CD4-positive, alpha-beta T cell treated with Interleukin-21 for 1 hour (primary cell): ENCODE measurements around the gene FSD1.

ENCODE experiments used
- DNase-seq: peaks from one replicate; pipeline ENCODE4 v3.0.0-alpha.2; 2020

The FSD1 gene

DNA sequence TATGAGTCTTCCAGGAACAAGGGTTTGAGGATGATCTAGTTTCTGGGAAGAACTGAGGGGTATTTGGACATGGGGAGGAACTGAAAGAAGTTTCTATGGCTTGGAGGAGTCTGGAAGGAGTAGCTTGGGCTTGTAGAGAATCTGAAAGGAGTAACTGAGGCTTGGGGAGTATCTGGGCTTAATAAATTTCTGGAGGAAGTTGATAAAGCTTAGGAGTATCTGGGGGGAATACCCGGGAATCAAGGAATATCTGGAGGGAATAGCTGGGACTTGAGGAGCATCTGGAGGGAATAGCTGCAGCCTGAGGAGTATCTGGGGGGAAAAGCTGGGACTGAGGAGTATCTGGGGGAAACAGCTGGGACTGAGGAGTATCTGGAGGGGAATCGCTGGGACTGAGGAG is 16.0 kb downstream of the FSD1 start:
- DNase-seq = no peak

DNA sequence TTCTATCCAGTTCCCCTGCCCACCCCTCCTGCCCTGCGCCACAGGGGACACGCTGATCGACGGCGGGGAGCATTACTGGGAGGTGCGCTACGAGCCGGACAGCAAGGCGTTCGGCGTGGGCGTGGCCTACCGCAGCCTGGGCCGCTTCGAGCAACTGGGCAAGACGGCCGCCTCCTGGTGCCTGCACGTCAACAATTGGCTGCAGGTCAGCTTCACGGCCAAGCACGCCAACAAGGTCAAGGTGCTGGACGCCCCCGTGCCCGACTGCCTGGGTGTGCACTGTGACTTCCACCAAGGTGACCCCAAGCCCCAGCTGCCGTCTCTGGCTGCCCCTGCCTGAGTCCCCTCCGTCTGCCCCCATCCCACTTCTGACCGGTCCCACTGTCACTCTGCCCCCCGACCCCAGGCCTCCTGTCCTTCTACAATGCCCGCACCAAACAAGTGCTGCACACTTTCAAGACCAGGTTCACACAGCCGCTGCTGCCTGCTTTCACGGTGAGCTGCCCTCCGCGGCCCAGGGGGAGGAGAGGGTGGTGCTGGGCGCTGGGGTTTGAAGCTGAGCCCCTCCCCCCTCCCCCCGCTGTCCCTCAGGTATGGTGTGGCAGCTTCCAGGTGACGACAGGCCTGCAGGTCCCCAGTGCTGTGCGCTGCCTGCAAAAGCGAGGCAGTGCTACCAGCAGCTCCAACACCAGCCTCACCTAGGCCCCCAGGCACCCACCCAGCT is 18.7 kb downstream of the FSD1 start:
- DNase-seq = no peak

DNA sequence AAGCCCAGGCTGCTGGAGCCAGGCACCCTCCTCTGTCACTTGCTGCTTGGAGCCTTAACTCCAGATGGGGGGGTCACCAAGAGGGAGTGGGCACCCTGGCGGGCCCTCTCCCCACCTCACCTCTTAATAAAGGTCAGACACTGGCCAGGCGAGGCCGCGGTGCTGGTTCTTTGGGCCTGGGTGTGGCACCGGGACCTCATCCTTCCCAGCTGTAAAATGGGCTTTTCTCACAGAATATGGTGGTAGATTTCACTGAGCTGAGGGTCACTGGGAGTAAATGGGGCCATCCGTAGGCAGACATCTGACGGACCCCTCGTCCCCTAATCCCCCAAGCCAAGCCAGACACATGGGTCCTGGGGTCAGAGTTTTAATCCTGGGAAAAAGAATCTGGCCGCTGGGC is 19.3 kb downstream of the FSD1 start:
- DNase-seq = no peak

GRCh38 chr19:4324228-4324627 is 19.8 kb downstream of the FSD1 start:
- DNase-seq = no peak

GRCh38 chr19:4326215-4326836 is 21.9 kb downstream of the FSD1 start:
- DNase-seq = no peak

GRCh38 chr19:4326837-4327251 is 22.4 kb downstream of the FSD1 start:
- peak; percentile 39 for DNase-seq

- peak; percentile 80 for DNase-seq
These were observed 23.0 kb downstream of the FSD1 start for GRCh38 chr19:4327252-4327876.

DNA sequence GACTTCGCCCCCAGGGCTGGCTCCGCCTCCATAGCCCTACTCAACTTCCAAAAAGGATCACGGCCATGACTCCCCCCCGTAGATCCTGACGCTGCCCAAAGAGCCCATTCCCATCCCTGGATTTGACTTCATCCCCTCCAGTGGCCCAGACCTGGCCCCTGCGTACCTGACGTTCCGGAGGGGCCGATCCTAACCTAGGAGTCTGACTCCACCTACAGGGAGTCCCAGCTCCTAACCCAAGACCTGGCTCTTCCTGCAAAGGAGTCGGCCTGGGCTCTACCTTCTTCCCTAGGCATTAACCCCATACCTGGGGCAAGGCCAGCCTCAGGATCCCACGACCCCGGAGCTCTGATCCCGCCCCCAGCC is 23.5 kb downstream of the FSD1 start:
- DNase-seq = no peak

DNA sequence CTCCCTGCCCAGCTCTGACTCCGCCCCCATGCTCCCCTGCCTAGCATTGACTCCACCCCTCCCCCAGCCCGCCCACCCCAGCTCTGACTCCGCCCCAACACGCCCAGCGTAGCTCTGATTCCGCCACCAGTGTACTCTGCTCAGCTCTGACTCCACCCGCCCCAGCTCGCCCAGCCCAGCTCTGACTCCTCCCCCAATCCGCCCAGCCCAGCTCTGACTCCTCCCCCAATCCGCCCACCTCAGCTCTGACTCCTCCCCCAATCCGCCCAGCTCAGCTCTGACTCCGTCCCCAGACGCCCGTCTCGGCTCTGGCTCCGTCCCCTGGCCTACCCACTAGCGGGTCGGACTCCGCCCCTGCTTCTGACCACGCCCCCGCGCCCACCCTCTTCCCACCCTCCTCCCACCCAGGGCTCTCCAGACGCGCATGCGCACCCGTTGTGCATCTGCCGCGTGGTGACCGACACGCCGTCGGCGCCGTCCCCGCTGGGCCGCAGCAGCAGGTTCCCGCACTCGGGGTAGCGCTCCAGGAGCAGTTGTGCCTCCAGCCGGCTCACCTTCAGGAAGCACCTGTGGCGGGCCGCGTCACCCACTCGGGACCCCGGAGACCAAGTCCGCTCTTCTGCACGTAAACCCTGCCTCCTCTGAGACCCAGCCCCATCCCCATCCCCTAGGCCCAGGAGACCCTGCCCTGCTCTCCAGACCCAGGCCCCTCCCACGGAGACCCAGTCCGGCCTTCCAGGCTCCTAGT is 24.0 kb downstream of the FSD1 start:
- peak; percentile 96 for DNase-seq

DNA sequence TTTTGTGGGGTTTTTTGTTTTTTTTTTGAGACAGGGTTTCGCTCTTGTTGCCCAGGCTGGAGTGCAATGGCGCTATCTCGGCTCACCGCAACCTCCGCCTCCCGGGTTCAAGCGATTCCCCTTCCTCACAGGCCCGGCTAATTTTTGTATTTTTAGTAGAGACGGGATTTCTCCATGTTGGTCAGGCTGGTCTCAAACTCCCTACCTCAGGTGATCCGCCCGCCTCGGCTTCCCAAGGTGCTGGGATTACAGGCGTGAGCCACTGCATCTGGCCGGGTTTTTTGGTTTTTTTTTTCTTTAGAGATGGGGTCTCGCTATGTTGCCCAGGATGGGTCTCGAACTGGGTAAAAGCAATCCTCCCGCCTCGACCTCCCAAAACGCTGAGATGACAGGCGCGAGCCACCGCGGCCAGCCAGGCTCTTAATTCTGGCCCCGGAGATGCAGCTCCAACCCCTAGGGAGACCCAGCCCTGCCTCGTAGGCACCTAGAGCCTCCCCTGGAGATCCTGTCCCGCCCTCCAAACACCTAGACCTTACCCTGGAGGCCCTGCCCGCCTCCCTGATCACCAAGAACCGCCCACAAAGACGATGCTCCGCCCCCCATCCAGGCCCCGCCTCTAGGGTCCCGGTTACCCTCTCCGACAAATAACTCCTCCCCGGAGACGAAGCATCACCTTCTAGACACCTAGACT is 24.7 kb downstream of the FSD1 start:
- peak; percentile 47 for DNase-seq

- no peak for DNase-seq
These were observed 25.5 kb downstream of the FSD1 start for GRCh38 chr19:4329858-4330257.

DNA sequence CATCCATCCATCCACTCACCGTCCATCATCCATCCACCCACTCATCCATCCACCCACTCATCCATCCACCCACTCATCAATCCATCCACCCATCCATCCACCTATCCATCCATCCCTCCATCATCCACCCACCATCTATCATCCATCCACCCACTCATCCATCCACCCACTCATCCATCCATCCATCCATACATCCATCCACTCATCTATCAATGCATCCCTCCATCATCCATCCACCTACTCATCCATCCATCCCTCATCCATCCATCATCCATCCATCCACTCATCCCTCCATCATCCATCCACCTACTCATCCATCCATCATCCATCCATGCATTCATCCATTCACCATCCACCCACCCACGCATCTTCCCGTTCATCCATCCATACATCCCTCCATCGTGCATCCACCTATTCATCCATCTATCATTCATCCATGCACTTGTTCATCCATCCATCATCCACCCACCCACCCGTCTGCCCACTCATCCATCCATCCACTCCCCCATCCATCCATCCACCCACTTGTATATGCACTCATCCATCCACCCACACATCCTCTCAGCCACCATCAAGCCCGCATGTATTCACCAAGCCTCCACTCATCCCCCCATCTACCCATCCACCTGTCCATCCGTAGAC is 30.7 kb downstream of the FSD1 start:
- DNase-seq = no peak

- DNase-seq = no peak
These were observed 33.6 kb downstream of the FSD1 start for GRCh38 chr19:4337906-4338440.

DNA sequence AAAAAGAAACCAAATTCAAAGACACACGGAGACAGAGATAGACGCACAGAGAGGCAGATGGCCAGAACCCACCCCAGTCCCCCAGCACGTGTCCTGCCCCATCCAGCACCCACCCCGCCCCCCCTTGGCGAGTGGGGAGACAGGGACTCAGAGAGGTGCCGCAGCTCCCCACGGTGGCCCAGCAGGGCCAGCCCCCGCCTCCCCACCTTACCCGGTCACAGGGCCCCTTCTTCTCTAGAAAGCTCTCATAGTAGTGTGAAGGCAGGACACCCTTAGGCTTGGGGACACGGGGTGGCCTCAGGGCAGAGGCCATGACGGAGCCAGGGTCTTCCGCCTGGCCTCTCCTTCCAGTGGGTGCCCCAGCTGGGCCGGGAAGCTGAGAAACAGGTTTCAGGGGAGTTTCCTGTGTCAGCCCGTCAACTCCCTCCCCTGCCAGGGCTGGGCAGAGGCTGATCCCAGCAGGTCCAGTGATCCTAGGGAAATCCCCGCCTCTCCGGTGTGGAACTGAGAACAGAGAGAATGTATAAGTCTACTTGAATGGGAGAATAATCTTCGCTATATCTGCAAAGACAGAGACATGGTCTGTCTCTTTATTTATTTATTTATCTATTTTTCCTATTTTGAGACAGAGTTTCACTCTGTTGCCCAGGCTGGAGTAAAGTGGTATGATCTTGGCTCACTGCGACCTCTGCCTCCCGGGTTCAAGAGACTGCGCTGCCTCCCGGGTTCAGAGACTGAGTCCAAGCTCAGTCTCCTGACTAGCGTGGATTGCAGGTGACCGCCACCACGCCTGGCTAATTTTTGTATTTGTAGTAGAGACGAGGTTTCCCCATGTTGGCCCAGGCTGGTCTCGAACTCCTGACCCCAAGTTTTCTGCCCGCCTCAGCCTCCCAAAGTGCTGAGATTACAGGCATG is 34.3 kb downstream of the FSD1 start, which contains the start of gene STAP2:
STAP2 (minus strand) TSS at position 387 of the 915 bp plus-strand sequence; CDS start at position 313, 74 bp downstream.
- peak; percentile 26 for DNase-seq

DNA sequence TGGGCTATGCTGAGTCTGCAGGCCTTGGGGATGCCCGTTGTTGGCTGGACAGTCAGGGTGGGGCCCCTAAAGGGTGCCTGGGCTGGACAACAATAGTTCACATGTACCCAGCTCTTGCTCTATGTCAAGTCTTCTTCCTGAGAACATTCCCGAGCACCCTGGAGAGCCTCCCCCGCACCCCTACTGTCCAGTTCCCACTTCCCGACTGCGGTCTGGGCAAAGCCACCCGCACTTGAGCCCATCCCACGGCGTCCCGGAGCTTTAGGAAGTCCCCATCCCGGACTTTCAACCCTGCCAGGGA is 37.9 kb downstream of the FSD1 start:
- no peak for DNase-seq

GRCh38 chr19:4342615-4343369 is 38.4 kb downstream of the FSD1 start:
- peak; percentile 99 for DNase-seq

- peak; percentile 90 for DNase-seq
These were observed 39.2 kb downstream of the FSD1 start, which contains the start of gene MPND for GRCh38 chr19:4343370-4344307. TSS of gene MPND (plus strand) at chr19:4343562. CDS start at chr19:4343594, 32 bp downstream.

GRCh38 chr19:4345342-4346019 is 41.1 kb downstream of the FSD1 start:
- no peak for DNase-seq

DNA sequence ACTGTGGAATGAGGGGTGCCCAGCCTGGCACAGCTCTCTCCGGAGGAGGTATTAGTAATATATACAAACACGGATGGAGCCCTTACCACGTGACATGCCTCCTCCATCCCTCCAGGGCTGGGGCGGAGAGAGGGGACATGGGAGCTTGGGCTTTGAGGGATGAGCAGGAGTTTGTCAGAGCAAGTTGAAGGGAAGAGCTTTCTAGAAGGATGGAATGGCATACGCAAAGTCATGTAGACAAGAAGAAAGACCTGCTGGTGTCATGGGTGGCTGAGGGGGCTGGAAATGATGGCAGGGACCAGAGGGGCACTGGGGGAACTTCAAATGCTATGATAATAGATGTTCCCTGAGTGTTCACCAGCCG is 41.6 kb downstream of the FSD1 start:
- DNase-seq = no peak
